ENCODE results near the gene SPATA3. TPM values are rescaled to one million over a fixed set of nuclear protein-coding genes. Genes with fewer than 3 reads are reported as not detected.

Gene SPATA3
- total and polyA plus RNA-seq, 2 donors (not counting 1 experiment from before 2014, with no cell fraction given) = not detected

GRCh38 chr2:230985519-230986231 is 10.2 kb upstream of the SPATA3 start:
- Histone ChIP-seq H3K9me3 (ENCODE audit: control insufficient read depth, insufficient read depth, low read depth, low read length) (no peaks in the 10 kb centered on the region), H3K4me1 (ENCODE audit: control insufficient read depth, extremely low read depth, insufficient read depth, low read length) (no peaks in the 10 kb centered on the region), H3K4me3 (replicated peaks in 1 of 4; ENCODE audit: control extremely low read depth in 1 of 4, insufficient read depth in 1 of 4, low read depth in 3 of 4, low read length in 4 of 4) (no peak overlapping the region), H2AFZ (ENCODE audit: low read length) (no peak overlapping the region), H3K79me2 (ENCODE audit: control insufficient read depth, insufficient read depth, low read length) (no peaks in the 10 kb centered on the region), H3K27me3 (ENCODE audit: control insufficient read depth, insufficient read depth, low read length) (no peaks in the 10 kb centered on the region), H3K36me3 (ENCODE audit: control insufficient read depth, insufficient read depth, low read length) (no peaks in the 10 kb centered on the region), H3K27ac (ENCODE audit: insufficient read depth, low read length) (no peak overlapping the region), H3K4me2 (ENCODE audit: extremely low read depth, insufficient read depth, low read length) (no peak overlapping the region), H4K20me1 (ENCODE audit: control insufficient read depth, extremely low read depth, insufficient read depth, low read length) (no peaks in the 10 kb centered on the region), H3K9ac (ENCODE audit: insufficient read depth, low read length) (no peak overlapping the region)
- no peak for DNase-seq (ENCODE audit: low read depth in 2 of 2)
- TF ChIP-seq, protein P1, sequence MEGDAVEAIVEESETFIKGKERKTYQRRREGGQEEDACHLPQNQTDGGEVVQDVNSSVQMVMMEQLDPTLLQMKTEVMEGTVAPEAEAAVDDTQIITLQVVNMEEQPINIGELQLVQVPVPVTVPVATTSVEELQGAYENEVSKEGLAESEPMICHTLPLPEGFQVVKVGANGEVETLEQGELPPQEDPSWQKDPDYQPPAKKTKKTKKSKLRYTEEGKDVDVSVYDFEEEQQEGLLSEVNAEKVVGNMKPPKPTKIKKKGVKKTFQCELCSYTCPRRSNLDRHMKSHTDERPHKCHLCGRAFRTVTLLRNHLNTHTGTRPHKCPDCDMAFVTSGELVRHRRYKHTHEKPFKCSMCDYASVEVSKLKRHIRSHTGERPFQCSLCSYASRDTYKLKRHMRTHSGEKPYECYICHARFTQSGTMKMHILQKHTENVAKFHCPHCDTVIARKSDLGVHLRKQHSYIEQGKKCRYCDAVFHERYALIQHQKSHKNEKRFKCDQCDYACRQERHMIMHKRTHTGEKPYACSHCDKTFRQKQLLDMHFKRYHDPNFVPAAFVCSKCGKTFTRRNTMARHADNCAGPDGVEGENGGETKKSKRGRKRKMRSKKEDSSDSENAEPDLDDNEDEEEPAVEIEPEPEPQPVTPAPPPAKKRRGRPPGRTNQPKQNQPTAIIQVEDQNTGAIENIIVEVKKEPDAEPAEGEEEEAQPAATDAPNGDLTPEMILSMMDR (conservative IDR thresholded peaks at IDR 0.05 in 1 of 2, IDR thresholded peaks at IDR 0.05 in 1 of 2; ENCODE audit: low read depth in 1 of 2, low read length in 2 of 2) = no peak
- TF ChIP-seq EZH2 (IDR thresholded peaks at IDR 0.05; ENCODE audit: low read length, missing control alignments) = no peak

GRCh38 chr2:230986520-230987136 is 9.3 kb upstream of the SPATA3 start:
- Histone ChIP-seq H3K27me3 (ENCODE audit: control insufficient read depth, insufficient read depth, low read length) (no peaks in the 10 kb centered on the region), H4K20me1 (ENCODE audit: control insufficient read depth, extremely low read depth, insufficient read depth, low read length) (no peaks in the 10 kb centered on the region), H3K4me3 (replicated peaks in 1 of 4; ENCODE audit: control extremely low read depth in 1 of 4, insufficient read depth in 1 of 4, low read depth in 3 of 4, low read length in 4 of 4) (peak overlapping the region; percentile 34 to 53 (median 44)), H2AFZ (ENCODE audit: low read length) (peak overlapping the region; percentile 88), H3K9me3 (ENCODE audit: control insufficient read depth, insufficient read depth, low read depth, low read length) (no peaks in the 10 kb centered on the region), H3K36me3 (ENCODE audit: control insufficient read depth, insufficient read depth, low read length) (no peaks in the 10 kb centered on the region), H3K79me2 (ENCODE audit: control insufficient read depth, insufficient read depth, low read length) (no peaks in the 10 kb centered on the region), H3K27ac (ENCODE audit: insufficient read depth, low read length) (no peak overlapping the region), H3K4me1 (ENCODE audit: control insufficient read depth, extremely low read depth, insufficient read depth, low read length) (no peaks in the 10 kb centered on the region), H3K4me2 (ENCODE audit: extremely low read depth, insufficient read depth, low read length) (peak overlapping the region; percentile 88), H3K9ac (ENCODE audit: insufficient read depth, low read length) (no peak overlapping the region)
- DNase-seq (ENCODE audit: low read depth in 2 of 2) = no peak
- TF ChIP-seq, protein P1 (conservative IDR thresholded peaks at IDR 0.05 in 1 of 2, IDR thresholded peaks at IDR 0.05 in 1 of 2; ENCODE audit: low read depth in 1 of 2, low read length in 2 of 2) = no peak
- no peak for TF ChIP-seq EZH2 (IDR thresholded peaks at IDR 0.05; ENCODE audit: low read length, missing control alignments)

DNA sequence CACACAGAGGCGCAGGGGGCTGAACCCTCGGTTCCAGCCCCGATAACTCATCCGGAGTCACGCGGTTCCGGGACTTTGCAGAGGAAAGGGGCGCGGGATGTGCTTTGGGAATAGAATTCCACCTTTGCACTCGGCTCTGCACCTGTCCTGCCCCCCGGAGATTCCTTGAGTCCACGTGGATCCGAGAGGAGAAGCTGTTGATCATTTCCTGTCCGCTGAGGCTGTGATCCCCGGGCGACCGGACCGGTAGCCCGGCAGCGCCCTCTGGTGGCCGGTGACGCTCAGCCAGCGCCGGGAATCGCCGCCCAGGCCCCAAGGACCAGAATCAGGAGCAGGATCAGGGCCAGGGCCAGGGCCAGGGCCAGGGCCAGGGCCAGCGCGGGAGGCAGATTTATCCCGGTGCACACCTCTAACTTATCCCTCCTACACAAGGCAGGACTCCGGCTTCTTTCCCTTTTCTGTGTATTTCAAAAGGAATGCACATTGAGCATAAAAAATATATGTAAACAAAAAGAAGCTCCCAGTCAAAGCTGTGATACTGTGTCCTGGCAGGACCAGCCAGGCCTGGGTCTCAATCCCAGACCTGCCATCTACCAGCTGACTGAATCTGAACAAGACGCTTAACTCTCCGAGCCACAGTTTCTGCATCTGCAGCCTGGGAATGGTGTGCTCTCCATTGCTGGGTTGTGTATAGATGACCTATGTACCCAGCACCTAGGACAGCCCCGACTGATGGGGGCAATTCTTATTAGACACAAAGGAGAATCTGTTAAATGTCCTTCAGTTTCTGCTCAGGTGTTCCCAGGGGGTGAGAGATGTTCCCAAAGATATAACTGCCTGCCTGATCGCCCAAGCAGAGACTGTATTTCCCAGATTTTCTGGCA is 8.5 kb upstream of the SPATA3 start:
- Histone ChIP-seq H3K27me3 (ENCODE audit: control insufficient read depth, insufficient read depth, low read length) (no peaks in the 10 kb centered on the region), H3K4me2 (ENCODE audit: extremely low read depth, insufficient read depth, low read length) (peak overlapping the region; percentile 88), H3K4me3 (replicated peaks in 1 of 4; ENCODE audit: control extremely low read depth in 1 of 4, insufficient read depth in 1 of 4, low read depth in 3 of 4, low read length in 4 of 4) (peak overlapping the region; percentile 34 to 53 (median 44)), H3K36me3 (ENCODE audit: control insufficient read depth, insufficient read depth, low read length) (no peaks in the 10 kb centered on the region), H3K9me3 (ENCODE audit: control insufficient read depth, insufficient read depth, low read depth, low read length) (no peaks in the 10 kb centered on the region), H3K27ac (ENCODE audit: insufficient read depth, low read length) (no peak overlapping the region), H3K4me1 (ENCODE audit: control insufficient read depth, extremely low read depth, insufficient read depth, low read length) (no peaks in the 10 kb centered on the region), H2AFZ (ENCODE audit: low read length) (peak overlapping the region; percentile 88), H3K79me2 (ENCODE audit: control insufficient read depth, insufficient read depth, low read length) (no peaks in the 10 kb centered on the region), H3K9ac (ENCODE audit: insufficient read depth, low read length) (peak overlapping the region; percentile 2), H4K20me1 (ENCODE audit: control insufficient read depth, extremely low read depth, insufficient read depth, low read length) (no peaks in the 10 kb centered on the region)
- DNase-seq (ENCODE audit: low read depth in 2 of 2) = peak; percentile 39 to 58
- TF ChIP-seq EZH2 (IDR thresholded peaks at IDR 0.05; ENCODE audit: low read length, missing control alignments) = no peak
- TF ChIP-seq, protein P1 (conservative IDR thresholded peaks at IDR 0.05 in 1 of 2, IDR thresholded peaks at IDR 0.05 in 1 of 2; ENCODE audit: low read depth in 1 of 2, low read length in 2 of 2) = peak; percentile 81 to 88
